Vagina (tissue), 2 donors: Measurements from ENCODE around the gene ECPAS.

ENCODE experiments used
- CTCF ChIP-seq, 3 experiments: fragments of 450-650 bp in 2 of 3; fragments of 200-600 bp in 1 of 3; sonication (generic) in 1 of 3; IDR thresholded peaks; one replicate each; pipeline ENCODE4 v1.5.1; 2017 to 2019; ENCODE audit warnings: antibody characterized with exemption in 3 of 3, mild to moderate bottlenecking in 2 of 3, moderate library complexity in 2 of 3
- POLR2A ChIP-seq, 2 donors: fragments of 450-650 bp; IDR thresholded peaks; one replicate each; pipeline ENCODE4 v1.6.1; 2017; ENCODE audit warnings: antibody characterized with exemption in 2 of 2, mild to moderate bottlenecking in 2 of 2, moderate library complexity in 2 of 2

- no peak for TF ChIP-seq POLR2A (IDR thresholded peaks at IDR 0.05)
- no peak for TF ChIP-seq CTCF (IDR thresholded peaks at IDR 0.05)
These were observed 83.7 kb downstream of the ECPAS start for GRCh38 chr9:111400564-111400898.
